NCI-H526 treated with DMSO at 0.1 percent for 48 hours (cell line): ENCODE data around the gene IQCN.

Experiments
- DNase-seq: peaks from one replicate; lab custom pipeline; 2025; lab: John Stamatoyannopoulos, UW

IQCN gene

GRCh38 chr19:18266771-18267686 is 7.2 kb downstream of the IQCN start:
- DNase-seq = no peak

DNA sequence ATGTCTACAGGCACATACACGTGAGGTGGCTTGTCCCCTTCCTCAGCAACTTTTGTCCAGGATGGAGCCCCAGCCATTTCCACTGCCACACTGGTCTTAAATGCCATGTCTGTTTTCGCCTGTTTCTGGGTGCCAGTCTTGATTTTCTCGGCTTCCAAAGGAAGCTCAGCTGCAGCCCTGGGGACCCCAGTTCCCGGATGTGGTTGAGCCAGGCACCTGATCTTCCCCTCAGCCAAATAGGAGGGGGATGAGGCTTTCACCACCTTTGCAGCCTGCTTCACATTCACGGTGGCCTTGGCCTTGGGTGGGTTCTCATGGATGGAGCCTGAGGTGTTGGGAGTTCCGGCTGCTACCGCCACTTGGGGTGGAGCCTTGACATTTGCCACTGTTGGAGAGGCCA is 8.7 kb downstream of the IQCN start:
- no peak for DNase-seq

GRCh38 chr19:18264971-18265540 is 9.2 kb downstream of the IQCN start:
- no peak for DNase-seq

DNA sequence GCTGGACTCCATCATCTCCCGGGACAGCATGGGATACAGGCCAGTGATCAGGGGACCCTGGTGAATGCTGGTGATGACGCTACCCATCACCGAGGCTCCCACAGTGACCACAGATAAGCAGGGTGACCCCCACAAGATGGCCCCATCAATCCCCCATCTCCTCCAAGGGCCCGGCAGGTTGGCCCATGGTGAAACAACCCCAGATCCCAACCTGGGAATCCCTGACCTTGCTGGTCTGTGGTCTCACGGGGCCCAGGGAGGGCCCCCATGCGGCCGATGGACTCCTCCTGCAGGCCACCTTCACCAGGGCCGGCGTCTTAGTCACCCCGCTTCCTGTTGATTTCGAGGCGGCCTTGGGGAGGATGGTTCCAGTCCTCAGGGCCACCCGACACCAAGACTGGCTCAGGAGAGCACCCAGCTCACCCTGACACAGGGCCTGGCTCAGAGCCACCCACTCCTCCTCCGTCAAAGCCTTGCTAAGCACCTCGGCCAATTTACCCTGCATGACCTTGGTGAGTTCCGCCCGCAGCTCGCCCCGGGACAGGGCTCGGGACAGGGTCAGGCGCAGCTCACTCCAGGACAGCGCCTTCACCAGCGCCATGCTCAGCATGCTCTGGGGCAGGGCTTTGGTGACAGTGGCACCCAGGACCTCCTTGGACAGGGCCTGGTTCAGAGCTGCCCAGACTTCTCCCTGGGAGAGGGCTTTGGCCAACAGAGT is 10.0 kb downstream of the IQCN start:
- DNase-seq = no peak

DNA sequence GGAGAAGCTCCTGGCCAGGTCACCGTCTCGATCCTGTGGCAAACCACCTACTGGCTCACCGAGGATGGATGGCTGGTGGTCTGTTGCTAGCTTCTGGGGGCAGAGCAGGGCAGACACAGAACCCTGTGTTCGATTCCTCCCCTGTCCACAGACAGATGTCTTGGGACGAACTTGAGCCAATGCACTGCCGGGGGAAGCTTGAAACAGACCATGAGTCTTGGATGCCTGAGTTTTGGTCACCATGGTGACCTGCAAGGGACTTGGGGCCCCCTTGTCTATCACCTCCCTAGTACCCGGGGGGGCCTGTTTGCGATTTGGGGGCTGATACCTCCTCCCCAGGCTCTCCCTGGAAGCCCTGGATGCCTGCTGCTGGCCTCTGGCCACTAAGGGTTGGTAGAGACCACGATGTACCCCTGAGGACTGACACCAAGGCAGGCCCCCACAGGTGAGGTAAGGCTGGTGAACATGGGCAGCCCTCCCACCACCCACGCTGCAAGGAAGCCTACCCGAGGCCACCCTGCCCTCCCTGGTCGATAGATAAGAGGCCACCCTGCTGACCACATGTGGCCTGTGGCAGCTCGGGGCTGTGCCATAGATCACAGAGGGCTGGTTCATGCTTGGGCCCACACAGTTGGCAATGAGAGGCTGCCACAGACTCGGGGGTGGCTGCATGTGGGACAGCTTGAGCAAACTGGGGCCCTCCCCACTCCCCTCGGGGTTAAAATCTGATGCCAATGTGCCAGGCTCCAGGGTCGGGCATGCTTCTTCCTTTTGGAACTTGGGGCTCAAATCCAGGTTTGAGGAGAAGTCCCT is 10.7 kb downstream of the IQCN start:
- no peak for DNase-seq

- no peak for DNase-seq
Observed at GRCh38 chr19:18262917-18263316, 11.3 kb downstream of the IQCN start.

DNA sequence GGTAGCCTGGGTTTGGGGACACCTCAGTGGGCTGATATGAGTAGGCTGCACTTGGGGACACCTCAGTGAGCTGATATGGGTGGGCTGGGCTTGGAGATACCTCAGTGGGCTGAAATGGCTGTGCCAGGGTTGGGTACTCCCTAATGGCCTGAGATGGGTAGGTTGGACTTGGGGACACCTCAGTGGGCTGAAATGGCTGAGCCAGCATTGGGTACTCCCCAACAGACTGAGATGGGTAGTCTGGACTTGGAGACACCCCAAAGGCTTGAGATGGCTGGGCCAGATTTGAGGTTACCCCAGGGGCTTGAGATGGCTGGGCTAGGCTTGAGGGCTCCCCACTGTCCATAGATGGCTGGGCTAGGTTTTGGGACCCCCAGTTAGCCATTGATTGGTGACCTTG is 12.1 kb downstream of the IQCN start:
- no peak for DNase-seq

DNA sequence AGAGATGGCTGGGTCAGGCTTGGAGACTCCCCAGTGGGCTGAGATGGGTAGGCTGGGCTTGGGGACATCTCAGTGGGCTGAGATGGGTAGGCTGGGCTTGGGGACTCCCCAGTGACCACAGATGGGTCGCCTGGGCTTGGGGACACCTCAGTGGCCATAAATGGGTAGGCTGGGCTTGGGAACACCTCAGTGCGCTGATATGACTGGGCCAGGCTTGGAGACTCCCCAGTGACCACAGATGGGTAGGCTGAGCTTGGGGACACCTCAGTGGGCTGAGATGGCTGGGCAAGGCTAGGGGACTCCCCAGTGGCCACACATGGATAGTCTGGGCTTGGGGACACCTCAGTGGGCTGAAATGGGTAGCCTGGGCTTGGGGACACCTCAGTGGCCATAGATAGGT is 12.8 kb downstream of the IQCN start:
- no peak for DNase-seq

DNA sequence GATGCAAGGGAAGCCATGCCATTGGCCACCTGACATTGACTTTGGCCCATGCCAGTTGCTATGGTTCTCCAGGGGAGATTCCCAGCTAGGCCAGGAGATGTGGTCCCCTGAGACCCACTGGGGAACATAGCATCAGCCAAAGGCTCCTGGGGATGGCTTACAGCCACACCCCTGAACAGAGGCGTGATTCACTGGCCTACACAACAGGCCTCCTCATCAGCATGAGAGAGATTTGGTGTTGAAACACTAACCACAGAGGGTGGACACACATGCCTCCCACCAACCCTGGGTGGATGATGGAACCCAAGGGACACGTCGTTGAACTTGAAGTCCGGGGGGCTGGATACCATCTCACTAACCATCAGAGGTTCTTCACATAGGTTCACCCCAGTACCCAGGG is 14.4 kb downstream of the IQCN start:
- no peak for DNase-seq

- DNase-seq = no peak
Observed at GRCh38 chr19:18257503-18258470, 16.5 kb downstream of the IQCN start.

GRCh38 chr19:18254546-18255503 is 19.4 kb downstream of the IQCN start:
- no peak for DNase-seq

GRCh38 chr19:18253716-18254115 is 20.5 kb downstream of the IQCN start:
- no peak for DNase-seq

DNA sequence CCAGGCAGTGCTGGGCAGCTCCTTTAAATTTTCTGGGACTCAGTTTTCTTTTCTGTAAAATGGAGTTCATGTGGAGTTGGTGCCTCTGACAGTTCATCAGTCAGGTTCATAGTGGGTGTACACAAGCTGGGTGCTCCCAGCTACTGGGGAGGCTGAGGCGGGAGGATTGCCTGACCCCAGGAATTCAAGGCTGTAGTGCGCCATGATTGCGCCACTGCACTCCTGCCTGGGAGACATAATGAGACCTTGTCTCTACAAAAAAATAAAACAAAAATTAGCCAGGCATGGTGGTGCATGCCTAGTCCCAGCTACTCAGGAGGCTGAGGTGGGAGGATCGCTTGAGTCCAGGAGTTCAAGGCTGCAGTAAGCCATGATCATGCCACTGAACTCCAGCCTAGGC is 21.1 kb downstream of the IQCN start:
- no peak for DNase-seq

- DNase-seq = no peak
Observed at GRCh38 chr19:18252370-18252717, 21.9 kb downstream of the IQCN start.

GRCh38 chr19:18251587-18252369 is 22.5 kb downstream of the IQCN start:
- no peak for DNase-seq

- DNase-seq = no peak
Observed at GRCh38 chr19:18249834-18250233, 24.4 kb downstream of the IQCN start.

DNA sequence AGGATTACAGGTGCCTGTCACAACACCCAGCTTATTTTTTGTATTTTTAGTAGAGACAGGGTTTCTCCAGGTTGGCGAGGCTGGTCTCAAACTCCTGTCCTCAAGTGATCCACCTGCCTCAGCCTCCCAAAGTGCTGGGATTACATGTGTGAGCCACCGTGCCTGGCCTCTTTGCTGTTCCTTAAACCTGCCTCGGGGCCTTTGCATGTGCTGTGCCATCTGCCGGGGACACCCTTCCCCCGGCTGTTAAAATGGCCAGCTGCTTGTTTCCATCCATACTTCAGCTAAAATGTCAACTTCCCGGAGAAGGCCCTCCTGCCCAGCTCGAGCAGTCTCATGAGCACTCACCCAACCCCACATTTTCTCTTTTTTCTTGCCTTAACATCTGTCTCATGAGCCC is 29.0 kb downstream of the IQCN start:
- DNase-seq = no peak

GRCh38 chr19:18239303-18239702 is 34.9 kb downstream of the IQCN start:
- no peak for DNase-seq

DNA sequence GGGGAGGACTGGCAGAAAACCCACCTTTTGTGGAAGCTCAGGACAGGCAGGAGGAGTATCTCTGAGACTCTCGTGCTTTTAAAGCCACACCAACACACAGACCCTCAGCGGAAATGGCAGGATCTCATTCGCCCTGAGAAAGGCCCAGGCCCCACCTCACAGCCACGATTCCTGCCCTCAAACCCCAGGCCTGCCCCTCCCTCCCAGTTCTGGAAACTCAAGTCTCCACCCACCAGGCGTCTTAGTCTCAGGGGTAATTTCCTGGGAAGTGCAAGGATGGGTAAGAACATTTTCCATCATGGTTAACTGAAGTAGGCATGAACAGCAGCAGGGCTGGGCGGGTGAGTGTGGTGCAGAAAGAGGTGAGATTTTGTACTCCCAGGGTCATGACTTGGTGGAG is 40.1 kb downstream of the IQCN start:
- DNase-seq = no peak
